K562 (cell line): ENCODE data around the gene SPECC1L. TPM values are rescaled to one million over a fixed set of nuclear protein-coding genes. Genes with fewer than 3 reads are reported as not detected.
A peak's percentile ranks its signal among the peaks of the same experiment; 100 is the strongest.

Source experiments
- CHD2 ChIP-seq: IDR thresholded peaks from 2 replicates; pipeline ENCODE4 v1.6.1; 2011; ENCODE audit warnings: low read depth, low read length
- EGR1 ChIP-seq: fragments of 450-650 bp; conservative IDR thresholded peaks from 2 replicates; pipeline ENCODE4 v1.6.1; 2017; ENCODE audit warnings: mild to moderate bottlenecking
- ETV5 ChIP-seq: sonication (generic); formaldehyde crosslinking; IDR thresholded peaks from 2 replicates; pipeline ENCODE4 v1.4.0; 2020; ENCODE audit warnings: low read depth, mild to moderate bottlenecking, missing genetic modification reagents
- GATA2 ChIP-seq: sonication (generic); formaldehyde crosslinking; IDR thresholded peaks from 2 replicates; pipeline ENCODE4 v1.4.0; 2020; ENCODE audit warnings: mild to moderate bottlenecking, missing genetic modification reagents
- TCF3 ChIP-seq: sonication (generic); formaldehyde crosslinking; IDR thresholded peaks from 2 replicates; pipeline ENCODE4 v1.4.0; 2020; ENCODE audit warnings: mild to moderate bottlenecking, missing genetic modification reagents
- ZNF436 ChIP-seq: fragments of 250-450, 450-650 bp; sonication (Bioruptor Pico); formaldehyde crosslinking; IDR thresholded peaks from 2 replicates; pipeline ENCODE4 v1.7.0; 2020; ENCODE audit warnings: mild to moderate bottlenecking
- polyA plus RNA-seq, 8 experiments: library from polyadenylated mRNA; depleted of rRNA in 4 of 8; stranded (reverse) in 5 of 8; unstranded in 3 of 8; fragments of >200 nt; fragmentation: Nextera tagmentation in 2 of 8; fragmentation: Illumina TruSeq in 1 of 8; extraction: Ambion mirVana in 2 of 8; extraction: Trizol in 1 of 8; gene quantifications; 2 replicates each; pipeline versions ENCODE4 v1.2.1 to v1.2.3, GENCODE V29; 2011 to 2014; ENCODE audit warnings: inconsistent platforms in 1 of 8, missing spikeins in 1 of 8
- total RNA-seq, 7 experiments: library from RNA; depleted of rRNA in 6 of 7; stranded (reverse); fragments of >200 nt in 6 of 7; fragmentation: Illumina TruSeq in 2 of 7; extraction: Trizol in 2 of 7; gene quantifications; 2 replicates each; pipeline versions ENCODE4 v1.2.1 to v1.2.3, GENCODE V29; 2011 to 2021; ENCODE audit warnings: low replicate concordance in 1 of 7
- TF ChIP-seq, protein P1 (sequence below): fragments of 200-800 bp; sonication (Bioruptor generic); IDR thresholded peaks from 2 replicates; pipeline ENCODE4 v1.6.1; 2017; ENCODE audit warnings: missing genetic modification characterization, missing compliant biosample characterization
- TF ChIP-seq, protein P2 (sequence below): fragments of 250-450 bp; sonication (Bioruptor Pico); IDR thresholded peaks from 2 replicates; pipeline ENCODE4 v1.8.0; 2021; ENCODE audit warnings: moderate library complexity, mild to moderate bottlenecking, inconsistent platforms
- TF ChIP-seq, protein P3 (sequence below), 2 experiments: IDR thresholded peaks in 1 of 2; conservative IDR thresholded peaks in 1 of 2; 2 replicates each; pipeline ENCODE4 v1.6.1; 2016; ENCODE audit warnings: low read depth in 2 of 2, mild to moderate bottlenecking in 1 of 2, missing compliant biosample characterization in 1 of 2, missing genetic modification characterization in 1 of 2, moderate library complexity in 1 of 2

Gene SPECC1L
- total and polyA plus RNA-seq, 9 of the 15 experiments (the other 6 are each of a cell fraction or from before 2014, with no cell fraction given): 1.4 to 27.9 (median 14.5) TPM

DNA sequence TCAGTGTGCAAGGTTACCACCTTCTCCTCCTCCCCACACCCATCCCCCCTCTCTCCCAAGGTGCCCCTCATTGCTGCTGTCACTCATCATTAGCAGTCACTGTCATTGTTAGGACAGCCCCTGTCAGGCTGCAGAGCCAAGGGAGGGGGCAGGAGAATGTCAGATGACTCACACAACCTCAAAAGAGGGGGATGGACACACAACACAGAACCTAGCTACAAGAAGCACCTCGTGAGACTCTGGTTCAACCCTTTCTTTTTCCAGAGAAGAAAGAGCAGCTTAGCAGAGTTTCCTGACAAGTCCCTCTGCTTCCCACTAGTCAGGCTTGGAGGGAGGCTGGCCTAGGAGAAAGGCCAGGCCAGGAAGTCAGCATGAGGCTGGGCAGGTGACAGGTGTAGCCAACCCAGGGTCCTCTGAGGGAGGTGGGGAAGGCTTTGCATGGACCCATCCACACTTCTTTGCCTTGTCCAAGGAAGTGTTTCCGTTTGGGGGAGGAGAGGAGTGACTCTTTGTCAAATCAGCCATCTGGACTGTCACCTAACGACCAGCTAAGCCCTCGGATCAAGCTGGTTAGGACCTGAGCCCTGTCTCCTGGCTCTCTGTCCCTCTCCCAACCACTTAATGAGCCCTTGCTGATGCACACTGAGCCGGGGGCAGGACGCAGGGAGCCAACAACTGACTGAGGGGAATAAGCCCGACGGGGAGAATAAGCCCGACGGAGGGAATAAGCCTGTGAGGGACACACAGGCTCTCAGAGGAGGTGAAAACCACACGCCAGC is 175.0 kb downstream of the SPECC1L start (continued):
- TF ChIP-seq, protein P1, sequence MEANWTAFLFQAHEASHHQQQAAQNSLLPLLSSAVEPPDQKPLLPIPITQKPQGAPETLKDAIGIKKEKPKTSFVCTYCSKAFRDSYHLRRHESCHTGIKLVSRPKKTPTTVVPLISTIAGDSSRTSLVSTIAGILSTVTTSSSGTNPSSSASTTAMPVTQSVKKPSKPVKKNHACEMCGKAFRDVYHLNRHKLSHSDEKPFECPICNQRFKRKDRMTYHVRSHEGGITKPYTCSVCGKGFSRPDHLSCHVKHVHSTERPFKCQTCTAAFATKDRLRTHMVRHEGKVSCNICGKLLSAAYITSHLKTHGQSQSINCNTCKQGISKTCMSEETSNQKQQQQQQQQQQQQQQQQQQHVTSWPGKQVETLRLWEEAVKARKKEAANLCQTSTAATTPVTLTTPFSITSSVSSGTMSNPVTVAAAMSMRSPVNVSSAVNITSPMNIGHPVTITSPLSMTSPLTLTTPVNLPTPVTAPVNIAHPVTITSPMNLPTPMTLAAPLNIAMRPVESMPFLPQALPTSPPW: 0 out of 2 replicates have a peak, but pooled peaks have one; percentile 32
- TF ChIP-seq GATA2: 0 out of 2 replicates have a peak, but pooled peaks have one; percentile 31
- TF ChIP-seq ETV5 (CRISPR knock-in tag): peak; percentile 41; the same call in 1 of the 2 replicates
- TF ChIP-seq, protein P2, sequence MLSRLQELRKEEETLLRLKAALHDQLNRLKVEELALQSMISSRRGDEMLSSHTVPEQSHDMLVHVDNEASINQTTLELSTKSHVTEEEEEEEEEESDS: no peak
- TF ChIP-seq CHD2: no peak
- peak; percentile 24; the same call in 1 of the 2 replicates for TF ChIP-seq EGR1
- 0 out of 2 replicates have a peak, but pooled peaks have one; percentile 24 for TF ChIP-seq TCF3 (CRISPR knock-in tag)
- TF ChIP-seq ZNF436: no peak
- TF ChIP-seq, protein P3, sequence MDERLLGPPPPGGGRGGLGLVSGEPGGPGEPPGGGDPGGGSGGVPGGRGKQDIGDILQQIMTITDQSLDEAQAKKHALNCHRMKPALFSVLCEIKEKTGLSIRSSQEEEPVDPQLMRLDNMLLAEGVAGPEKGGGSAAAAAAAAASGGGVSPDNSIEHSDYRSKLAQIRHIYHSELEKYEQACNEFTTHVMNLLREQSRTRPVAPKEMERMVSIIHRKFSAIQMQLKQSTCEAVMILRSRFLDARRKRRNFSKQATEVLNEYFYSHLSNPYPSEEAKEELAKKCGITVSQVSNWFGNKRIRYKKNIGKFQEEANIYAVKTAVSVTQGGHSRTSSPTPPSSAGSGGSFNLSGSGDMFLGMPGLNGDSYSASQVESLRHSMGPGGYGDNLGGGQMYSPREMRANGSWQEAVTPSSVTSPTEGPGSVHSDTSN (CRISPR knock-in tag; IDR thresholded peaks at IDR 0.05; ENCODE audit: low read depth): no peak
- TF ChIP-seq, protein P3 (tag; conservative IDR thresholded peaks at IDR 0.05; ENCODE audit: low read depth): peak; percentile 65
- TF ChIP-seq, all 486 proteins: peak for 15
